OCI-LY3 (cell line): Measurements from ENCODE around the gene ADM5.

Experiments
- H2AFZ ChIP-seq: fragments of 200-600, 300-600 bp; shearing (Covaris generic); 2 replicates; pipeline ENCODE4 v1.6.0; 2014; ENCODE audit warnings: antibody characterized with exemption, low read depth, low read length
- H3K27ac ChIP-seq: fragments of 200-600, 300-600 bp; sonication (generic); 2 replicates; pipeline ENCODE4 v1.5.1; 2014; ENCODE audit warnings: mild to moderate bottlenecking, low read length, moderate library complexity, mixed read lengths
- H3K27me3 ChIP-seq: fragments of 200-600, 300-600 bp; sonication (generic); 2 replicates; pipeline ENCODE4 v1.6.1; 2014; ENCODE audit warnings: low read depth, low read length, mixed read lengths
- H3K36me3 ChIP-seq: fragments of 200-600, 300-600 bp; sonication (generic); replicated peaks from 2 replicates; pipeline ENCODE3; 2014; ENCODE audit warnings: low read depth, low read length, mixed read lengths
- H3K4me1 ChIP-seq: fragments of 300-600, 200-600 bp; sonication (generic); 2 replicates; pipeline ENCODE4 v1.6.1; 2014; ENCODE audit warnings: low read length, mixed read lengths
- H3K4me2 ChIP-seq: fragments of 200-600, 300-600 bp; sonication (generic); 2 replicates; pipeline ENCODE4 v1.6.1; 2014; ENCODE audit warnings: low read length, mixed read lengths
- H3K4me3 ChIP-seq: fragments of 300-600, 200-600 bp; sonication (generic); 2 replicates; pipeline ENCODE4 v1.5.1; 2014; ENCODE audit warnings: antibody characterized with exemption, mild to moderate bottlenecking, low read length, moderate library complexity
- H3K79me2 ChIP-seq: fragments of 300-600, 200-600 bp; shearing (Covaris generic); 2 replicates; pipeline ENCODE4 v1.6.1; 2014; ENCODE audit warnings: mild to moderate bottlenecking, low read length, mixed read lengths
- H3K9ac ChIP-seq: fragments of 300-600, 200-600 bp; shearing (Covaris generic); 2 replicates; pipeline ENCODE4 v1.6.0; 2014; ENCODE audit warnings: mild to moderate bottlenecking, low read length, moderate library complexity
- H3K9me3 ChIP-seq: fragments of 200-600, 300-600 bp; shearing (Covaris generic); 2 replicates; pipeline ENCODE4 v1.6.1; 2014; ENCODE audit warnings: low read length, mixed read lengths; ENCODE audit not compliant: insufficient read depth
- H4K20me1 ChIP-seq: fragments of 200-600, 300-600 bp; sonication (generic); 2 replicates; pipeline ENCODE4 v1.6.1; 2016; ENCODE audit warnings: low read length, mixed read lengths; ENCODE audit not compliant: insufficient read depth
- EZH2phosphoT487 ChIP-seq: fragments of 200-600 bp; shearing (Covaris generic); IDR thresholded peaks from 2 replicates; pipeline ENCODE4 v1.6.1; 2018; ENCODE audit warnings: antibody characterized with exemption, mixed run types, low read depth
- TF ChIP-seq, protein P1 (sequence below): fragments of 200-600, 300-600 bp; sonication (generic); IDR thresholded peaks from 2 replicates; pipeline ENCODE4 v1.5.1; 2014; ENCODE audit warnings: antibody characterized with exemption, low read length, low read depth

ADM5 gene

GRCh38 chr19:49646586-49646985 lies 42.8 kb upstream of the ADM5 start:
- Histone ChIP-seq H2AFZ (no peak overlapping the region), H3K4me1 (peaks cover 11% of the 10 kb centered on the region), H4K20me1 (peaks cover 12% of the 10 kb centered on the region; the same call in 1 of the 2 replicates), H3K36me3 (peaks cover 31% of the 10 kb centered on the region), H3K9me3 (no peaks in the 10 kb centered on the region), H3K4me3 (no peak overlapping the region), H3K27ac (no peak overlapping the region), H3K4me2 (no peak overlapping the region), H3K79me2 (peaks cover 58% of the 10 kb centered on the region), H3K27me3 (no peaks in the 10 kb centered on the region), H3K9ac (no peak overlapping the region)
- TF ChIP-seq EZH2phosphoT487 = no peak
- TF ChIP-seq, protein P1, sequence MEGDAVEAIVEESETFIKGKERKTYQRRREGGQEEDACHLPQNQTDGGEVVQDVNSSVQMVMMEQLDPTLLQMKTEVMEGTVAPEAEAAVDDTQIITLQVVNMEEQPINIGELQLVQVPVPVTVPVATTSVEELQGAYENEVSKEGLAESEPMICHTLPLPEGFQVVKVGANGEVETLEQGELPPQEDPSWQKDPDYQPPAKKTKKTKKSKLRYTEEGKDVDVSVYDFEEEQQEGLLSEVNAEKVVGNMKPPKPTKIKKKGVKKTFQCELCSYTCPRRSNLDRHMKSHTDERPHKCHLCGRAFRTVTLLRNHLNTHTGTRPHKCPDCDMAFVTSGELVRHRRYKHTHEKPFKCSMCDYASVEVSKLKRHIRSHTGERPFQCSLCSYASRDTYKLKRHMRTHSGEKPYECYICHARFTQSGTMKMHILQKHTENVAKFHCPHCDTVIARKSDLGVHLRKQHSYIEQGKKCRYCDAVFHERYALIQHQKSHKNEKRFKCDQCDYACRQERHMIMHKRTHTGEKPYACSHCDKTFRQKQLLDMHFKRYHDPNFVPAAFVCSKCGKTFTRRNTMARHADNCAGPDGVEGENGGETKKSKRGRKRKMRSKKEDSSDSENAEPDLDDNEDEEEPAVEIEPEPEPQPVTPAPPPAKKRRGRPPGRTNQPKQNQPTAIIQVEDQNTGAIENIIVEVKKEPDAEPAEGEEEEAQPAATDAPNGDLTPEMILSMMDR = no peak

GRCh38 chr19:49651029-49651819 lies 38.2 kb upstream of the ADM5 start:
- no peak overlapping the region for H2AFZ ChIP-seq
- H3K4me1 ChIP-seq = no peaks in the 10 kb centered on the region
- H3K27ac ChIP-seq = no peak overlapping the region
- H3K27me3 ChIP-seq = no peaks in the 10 kb centered on the region
- H3K4me3 ChIP-seq = no peak overlapping the region
- H3K36me3 ChIP-seq = peaks cover 59% of the 10 kb centered on the region
- H3K4me2 ChIP-seq = no peak overlapping the region
- TF ChIP-seq EZH2phosphoT487 = no peak
- TF ChIP-seq, protein P1 = no peak
- peaks cover 17% of the 10 kb centered on the region; the same call in 1 of the 2 replicates for H3K79me2 ChIP-seq
- 0 out of 2 replicates have a peak, but pooled peaks cover 8% of the 10 kb centered on the region for H4K20me1 ChIP-seq
- H3K9me3 ChIP-seq = no peaks in the 10 kb centered on the region
- no peak overlapping the region for H3K9ac ChIP-seq

DNA sequence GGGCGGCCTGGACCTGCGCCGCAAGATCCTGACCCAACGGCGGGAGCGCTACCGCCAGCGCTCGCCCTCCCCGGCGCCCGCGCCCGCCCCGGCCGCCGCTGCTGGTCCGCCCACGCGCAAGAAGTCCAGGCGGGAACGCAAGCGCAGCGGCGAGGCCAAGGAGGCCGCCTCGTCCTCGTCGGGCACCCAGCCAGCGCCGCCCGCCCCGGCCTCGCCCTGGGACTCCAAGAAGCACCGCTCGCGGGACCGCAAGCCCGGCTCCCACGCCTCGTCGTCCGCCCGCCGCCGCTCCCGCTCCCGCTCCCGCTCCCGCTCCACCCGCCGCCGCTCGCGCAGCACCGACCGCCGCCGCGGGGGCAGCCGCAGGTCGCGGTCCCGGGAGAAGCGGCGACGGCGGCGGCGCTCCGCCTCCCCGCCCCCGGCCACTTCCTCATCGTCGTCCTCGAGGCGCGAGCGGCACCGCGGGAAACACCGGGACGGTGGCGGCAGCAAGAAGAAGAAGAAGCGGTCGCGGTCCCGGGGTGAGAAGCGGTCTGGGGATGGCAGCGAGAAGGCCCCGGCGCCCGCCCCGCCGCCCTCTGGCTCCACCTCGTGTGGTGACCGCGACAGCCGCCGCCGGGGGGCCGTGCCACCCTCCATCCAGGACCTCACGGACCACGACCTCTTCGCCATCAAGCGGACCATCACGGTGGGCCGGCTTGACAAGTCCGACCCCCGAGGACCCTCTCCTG lies 37.4 kb upstream of the ADM5 start:
- Histone ChIP-seq H3K4me2 (no peak overlapping the region), H3K4me1 (no peaks in the 10 kb centered on the region), H2AFZ (no peak overlapping the region), H3K36me3 (peaks cover 61% of the 10 kb centered on the region), H3K27me3 (no peaks in the 10 kb centered on the region), H3K9ac (no peak overlapping the region), H4K20me1 (0 out of 2 replicates have a peak, but pooled peaks cover 8% of the 10 kb centered on the region), H3K9me3 (no peaks in the 10 kb centered on the region), H3K4me3 (no peak overlapping the region), H3K27ac (no peak overlapping the region), H3K79me2 (peaks cover 10% of the 10 kb centered on the region; the same call in 1 of the 2 replicates)
- TF ChIP-seq, protein P1 = no peak
- no peak for TF ChIP-seq EZH2phosphoT487
